ENCODE measurements around the gene RAB13. TPM values are rescaled to one million over a fixed set of nuclear protein-coding genes. Genes with fewer than 3 reads are reported as not detected.

RAB13 gene
- total and polyA plus RNA-seq, 2 of the 8 experiments (the other 6 are each of a cell fraction or from before 2014, with no cell fraction given), result 70.5 to 157 TPM

GRCh38 chr1:153939476-153939875, 46.7 kb downstream of the RAB13 start (continued):
- TF ChIP-seq, protein P1, sequence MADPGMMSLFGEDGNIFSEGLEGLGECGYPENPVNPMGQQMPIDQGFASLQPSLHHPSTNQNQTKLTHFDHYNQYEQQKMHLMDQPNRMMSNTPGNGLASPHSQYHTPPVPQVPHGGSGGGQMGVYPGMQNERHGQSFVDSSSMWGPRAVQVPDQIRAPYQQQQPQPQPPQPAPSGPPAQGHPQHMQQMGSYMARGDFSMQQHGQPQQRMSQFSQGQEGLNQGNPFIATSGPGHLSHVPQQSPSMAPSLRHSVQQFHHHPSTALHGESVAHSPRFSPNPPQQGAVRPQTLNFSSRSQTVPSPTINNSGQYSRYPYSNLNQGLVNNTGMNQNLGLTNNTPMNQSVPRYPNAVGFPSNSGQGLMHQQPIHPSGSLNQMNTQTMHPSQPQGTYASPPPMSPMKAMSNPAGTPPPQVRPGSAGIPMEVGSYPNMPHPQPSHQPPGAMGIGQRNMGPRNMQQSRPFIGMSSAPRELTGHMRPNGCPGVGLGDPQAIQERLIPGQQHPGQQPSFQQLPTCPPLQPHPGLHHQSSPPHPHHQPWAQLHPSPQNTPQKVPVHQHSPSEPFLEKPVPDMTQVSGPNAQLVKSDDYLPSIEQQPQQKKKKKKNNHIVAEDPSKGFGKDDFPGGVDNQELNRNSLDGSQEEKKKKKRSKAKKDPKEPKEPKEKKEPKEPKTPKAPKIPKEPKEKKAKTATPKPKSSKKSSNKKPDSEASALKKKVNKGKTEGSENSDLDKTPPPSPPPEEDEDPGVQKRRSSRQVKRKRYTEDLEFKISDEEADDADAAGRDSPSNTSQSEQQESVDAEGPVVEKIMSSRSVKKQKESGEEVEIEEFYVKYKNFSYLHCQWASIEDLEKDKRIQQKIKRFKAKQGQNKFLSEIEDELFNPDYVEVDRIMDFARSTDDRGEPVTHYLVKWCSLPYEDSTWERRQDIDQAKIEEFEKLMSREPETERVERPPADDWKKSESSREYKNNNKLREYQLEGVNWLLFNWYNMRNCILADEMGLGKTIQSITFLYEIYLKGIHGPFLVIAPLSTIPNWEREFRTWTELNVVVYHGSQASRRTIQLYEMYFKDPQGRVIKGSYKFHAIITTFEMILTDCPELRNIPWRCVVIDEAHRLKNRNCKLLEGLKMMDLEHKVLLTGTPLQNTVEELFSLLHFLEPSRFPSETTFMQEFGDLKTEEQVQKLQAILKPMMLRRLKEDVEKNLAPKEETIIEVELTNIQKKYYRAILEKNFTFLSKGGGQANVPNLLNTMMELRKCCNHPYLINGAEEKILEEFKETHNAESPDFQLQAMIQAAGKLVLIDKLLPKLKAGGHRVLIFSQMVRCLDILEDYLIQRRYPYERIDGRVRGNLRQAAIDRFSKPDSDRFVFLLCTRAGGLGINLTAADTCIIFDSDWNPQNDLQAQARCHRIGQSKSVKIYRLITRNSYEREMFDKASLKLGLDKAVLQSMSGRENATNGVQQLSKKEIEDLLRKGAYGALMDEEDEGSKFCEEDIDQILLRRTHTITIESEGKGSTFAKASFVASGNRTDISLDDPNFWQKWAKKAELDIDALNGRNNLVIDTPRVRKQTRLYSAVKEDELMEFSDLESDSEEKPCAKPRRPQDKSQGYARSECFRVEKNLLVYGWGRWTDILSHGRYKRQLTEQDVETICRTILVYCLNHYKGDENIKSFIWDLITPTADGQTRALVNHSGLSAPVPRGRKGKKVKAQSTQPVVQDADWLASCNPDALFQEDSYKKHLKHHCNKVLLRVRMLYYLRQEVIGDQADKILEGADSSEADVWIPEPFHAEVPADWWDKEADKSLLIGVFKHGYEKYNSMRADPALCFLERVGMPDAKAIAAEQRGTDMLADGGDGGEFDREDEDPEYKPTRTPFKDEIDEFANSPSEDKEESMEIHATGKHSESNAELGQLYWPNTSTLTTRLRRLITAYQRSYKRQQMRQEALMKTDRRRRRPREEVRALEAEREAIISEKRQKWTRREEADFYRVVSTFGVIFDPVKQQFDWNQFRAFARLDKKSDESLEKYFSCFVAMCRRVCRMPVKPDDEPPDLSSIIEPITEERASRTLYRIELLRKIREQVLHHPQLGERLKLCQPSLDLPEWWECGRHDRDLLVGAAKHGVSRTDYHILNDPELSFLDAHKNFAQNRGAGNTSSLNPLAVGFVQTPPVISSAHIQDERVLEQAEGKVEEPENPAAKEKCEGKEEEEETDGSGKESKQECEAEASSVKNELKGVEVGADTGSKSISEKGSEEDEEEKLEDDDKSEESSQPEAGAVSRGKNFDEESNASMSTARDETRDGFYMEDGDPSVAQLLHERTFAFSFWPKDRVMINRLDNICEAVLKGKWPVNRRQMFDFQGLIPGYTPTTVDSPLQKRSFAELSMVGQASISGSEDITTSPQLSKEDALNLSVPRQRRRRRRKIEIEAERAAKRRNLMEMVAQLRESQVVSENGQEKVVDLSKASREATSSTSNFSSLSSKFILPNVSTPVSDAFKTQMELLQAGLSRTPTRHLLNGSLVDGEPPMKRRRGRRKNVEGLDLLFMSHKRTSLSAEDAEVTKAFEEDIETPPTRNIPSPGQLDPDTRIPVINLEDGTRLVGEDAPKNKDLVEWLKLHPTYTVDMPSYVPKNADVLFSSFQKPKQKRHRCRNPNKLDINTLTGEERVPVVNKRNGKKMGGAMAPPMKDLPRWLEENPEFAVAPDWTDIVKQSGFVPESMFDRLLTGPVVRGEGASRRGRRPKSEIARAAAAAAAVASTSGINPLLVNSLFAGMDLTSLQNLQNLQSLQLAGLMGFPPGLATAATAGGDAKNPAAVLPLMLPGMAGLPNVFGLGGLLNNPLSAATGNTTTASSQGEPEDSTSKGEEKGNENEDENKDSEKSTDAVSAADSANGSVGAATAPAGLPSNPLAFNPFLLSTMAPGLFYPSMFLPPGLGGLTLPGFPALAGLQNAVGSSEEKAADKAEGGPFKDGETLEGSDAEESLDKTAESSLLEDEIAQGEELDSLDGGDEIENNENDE (IDR thresholded peaks at IDR 0.05; ENCODE audit: insufficient replicate concordance, low read length), result no peak
- TF ChIP-seq GABPA (IDR thresholded peaks at IDR 0.05; ENCODE audit: borderline replicate concordance, insufficient read depth, low read length) (no peak), POU5F1 (IDR thresholded peaks at IDR 0.05; ENCODE audit: low read depth, low read length) (no peak), RBBP5 (IDR thresholded peaks at IDR 0.05; ENCODE audit: borderline replicate concordance, low read depth, low read length) (no peak), EP300 (IDR thresholded peaks at IDR 0.05; ENCODE audit: borderline replicate concordance in 1 of 2, low read depth in 2 of 2, low read length in 2 of 2) (no peak), RAD21 (IDR thresholded peaks at IDR 0.05 in 1 of 2, conservative IDR thresholded peaks at IDR 0.05 in 1 of 2; ENCODE audit: low read depth in 2 of 2, low read length in 2 of 2) (no peak), POLR2A (IDR thresholded peaks at IDR 0.05; ENCODE audit: control extremely low read depth in 1 of 2, low read depth in 2 of 2, low read length in 2 of 2) (no peak), MAFK (IDR thresholded peaks at IDR 0.05; ENCODE audit: low read depth, low read length) (no peak), KDM4A (IDR thresholded peaks at IDR 0.05; ENCODE audit: low read depth, low read length, severe bottlenecking) (no peak), JUN (IDR thresholded peaks at IDR 0.05; ENCODE audit: low read depth, low read length) (no peak)
- TF ChIP-seq, protein P2, sequence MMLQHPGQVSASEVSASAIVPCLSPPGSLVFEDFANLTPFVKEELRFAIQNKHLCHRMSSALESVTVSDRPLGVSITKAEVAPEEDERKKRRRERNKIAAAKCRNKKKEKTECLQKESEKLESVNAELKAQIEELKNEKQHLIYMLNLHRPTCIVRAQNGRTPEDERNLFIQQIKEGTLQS (IDR thresholded peaks at IDR 0.05; ENCODE audit: insufficient read depth, low read depth, low read length), result no peak

Data from H1 (cell line).